ENCODE measurements around the gene ADK.
"Not testable (repeated sequence)": the region's sequence is repeated elsewhere in the genome, so short reads cannot be mapped to it uniquely, and the experiment has no call there.

ADK gene

DNA sequence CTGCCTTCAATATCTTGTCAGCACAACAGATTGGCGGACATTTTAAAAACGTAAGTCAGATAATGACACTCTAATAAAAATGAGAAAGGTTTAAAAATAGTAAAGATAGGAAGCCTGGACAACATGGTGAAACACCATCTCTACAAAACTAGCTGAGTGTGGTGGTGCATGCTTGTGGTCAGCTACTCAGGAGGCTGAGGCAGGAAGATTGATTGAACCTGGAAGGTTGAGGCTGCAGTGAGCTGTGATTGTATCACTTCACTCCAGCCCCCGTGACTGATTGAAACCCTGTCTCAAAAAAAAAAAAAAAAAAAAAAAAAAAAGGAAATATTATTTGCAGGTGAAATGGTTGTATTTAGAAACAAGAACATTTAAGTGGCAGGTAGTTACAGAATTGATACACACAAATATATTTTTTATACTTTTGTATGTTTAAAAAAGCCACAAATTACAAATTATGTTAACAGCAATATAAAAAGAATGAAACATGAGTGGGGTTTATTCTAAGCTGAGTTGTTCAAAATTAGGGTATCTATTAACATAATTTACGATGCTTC is 141.9 kb downstream of the ADK start:
- no peak overlapping the region for H3K4me3 ChIP-seq (ENCODE audit: insufficient read depth, low read depth, low read length)
- H3K27ac ChIP-seq (ENCODE audit: insufficient read depth, low read depth, low read length, poor library complexity, severe bottlenecking), result no peak overlapping the region
- H3K4me1 ChIP-seq (ENCODE audit: control insufficient read depth, insufficient read depth, low read length), result peaks cover 3% of the 10 kb centered on the region
- no peaks in the 10 kb centered on the region for H3K27me3 ChIP-seq (ENCODE audit: control insufficient read depth, insufficient read depth, low read length, poor library complexity, severe bottlenecking)
- no peaks in the 10 kb centered on the region for H3K36me3 ChIP-seq (ENCODE audit: control insufficient read depth, insufficient read depth, low read length)
- H3K9me3 ChIP-seq (ENCODE audit: control insufficient read depth, low read length), result no peaks in the 10 kb centered on the region
- 86 to 93% methylated on average over 2 to 4 of the region's 4 CpGs for WGBS, 2 experiments

DNA sequence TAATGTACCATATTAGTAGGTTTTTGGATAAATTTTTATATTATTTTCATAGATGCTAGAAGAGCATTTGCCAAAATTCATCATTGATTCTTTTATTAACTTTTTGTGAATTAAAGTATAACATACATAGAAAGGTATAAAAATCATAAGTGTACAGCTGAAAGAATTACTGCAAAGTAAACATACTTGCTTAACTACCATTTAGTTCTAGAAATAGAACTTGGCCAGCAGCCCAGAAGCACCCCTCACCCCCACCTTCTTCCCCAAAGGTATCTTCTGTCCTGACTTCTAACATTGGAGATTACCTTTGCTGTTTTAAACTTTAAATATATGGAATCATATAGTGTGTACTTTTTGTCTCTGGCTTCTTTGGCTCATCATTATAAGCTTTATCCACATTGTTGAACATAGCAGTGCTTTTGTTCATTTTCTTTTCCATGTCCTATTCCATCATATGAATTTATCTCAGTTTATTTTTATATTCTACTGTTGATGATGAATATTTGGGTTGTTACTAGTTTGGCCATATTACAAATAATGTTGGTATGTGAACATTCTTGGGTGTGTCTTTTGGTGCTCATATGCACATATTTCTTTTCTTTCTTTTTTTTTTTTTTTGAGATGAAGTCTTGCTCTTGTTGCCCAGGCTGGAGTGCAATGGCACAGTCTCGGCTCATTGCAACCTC is 142.8 kb downstream of the ADK start:
- no peak overlapping the region for H3K4me3 ChIP-seq (ENCODE audit: insufficient read depth, low read depth, low read length)
- H3K27ac ChIP-seq (ENCODE audit: insufficient read depth, low read depth, low read length, poor library complexity, severe bottlenecking), result no peak overlapping the region
- H3K4me1 ChIP-seq (ENCODE audit: control insufficient read depth, insufficient read depth, low read length), result peaks cover 3% of the 10 kb centered on the region
- no peaks in the 10 kb centered on the region for H3K9me3 ChIP-seq (ENCODE audit: control insufficient read depth, low read length)
- H3K27me3 ChIP-seq (ENCODE audit: control insufficient read depth, insufficient read depth, low read length, poor library complexity, severe bottlenecking), result no peaks in the 10 kb centered on the region
- no peaks in the 10 kb centered on the region for H3K36me3 ChIP-seq (ENCODE audit: control insufficient read depth, insufficient read depth, low read length)
- WGBS, 2 experiments, result 83 to 100% methylated on average over 1 of the region's 1 CpG

DNA sequence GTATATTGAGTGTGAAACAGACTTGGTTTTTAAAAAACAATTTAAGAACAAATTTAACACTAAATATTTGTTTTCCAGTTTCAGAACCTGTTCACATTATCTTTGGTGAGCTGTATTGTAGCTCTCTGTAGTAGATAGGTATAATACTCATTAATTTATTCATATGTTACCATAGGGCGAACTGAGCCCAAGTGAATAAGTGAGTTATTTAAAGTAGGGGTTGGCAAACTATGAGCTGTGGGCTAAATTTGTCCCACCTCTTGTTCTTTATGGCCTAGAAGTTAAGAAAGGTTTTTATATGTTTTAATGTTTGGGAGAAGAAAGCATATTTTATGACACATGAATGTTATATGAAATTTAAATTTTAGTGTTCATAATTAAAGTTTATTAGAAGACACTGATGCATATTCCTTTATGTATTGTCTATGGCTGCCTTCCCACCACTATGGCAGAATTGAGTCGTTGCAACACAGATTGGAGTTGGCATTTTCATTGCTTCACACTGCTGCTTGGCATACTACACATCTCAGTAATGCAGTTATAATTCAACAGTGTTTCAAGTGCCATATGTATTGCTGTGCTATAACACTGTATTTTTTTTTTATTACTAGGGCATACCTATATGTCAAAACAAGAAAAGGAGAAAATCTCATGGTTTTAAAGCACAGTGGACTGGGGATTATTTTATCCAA is 146.5 kb downstream of the ADK start:
- Histone ChIP-seq H3K4me3 (ENCODE audit: insufficient read depth, low read depth, low read length) (no peak overlapping the region), H3K27ac (ENCODE audit: insufficient read depth, low read depth, low read length, poor library complexity, severe bottlenecking) (no peak overlapping the region), H3K9me3 (ENCODE audit: control insufficient read depth, low read length) (no peaks in the 10 kb centered on the region), H3K36me3 (ENCODE audit: control insufficient read depth, insufficient read depth, low read length) (no peaks in the 10 kb centered on the region), H3K4me1 (ENCODE audit: control insufficient read depth, insufficient read depth, low read length) (no peaks in the 10 kb centered on the region), H3K27me3 (ENCODE audit: control insufficient read depth, insufficient read depth, low read length, poor library complexity, severe bottlenecking) (no peaks in the 10 kb centered on the region)
- WGBS, 2 experiments, result 94 to 95% methylated on average over 2 of the region's 2 CpGs

DNA sequence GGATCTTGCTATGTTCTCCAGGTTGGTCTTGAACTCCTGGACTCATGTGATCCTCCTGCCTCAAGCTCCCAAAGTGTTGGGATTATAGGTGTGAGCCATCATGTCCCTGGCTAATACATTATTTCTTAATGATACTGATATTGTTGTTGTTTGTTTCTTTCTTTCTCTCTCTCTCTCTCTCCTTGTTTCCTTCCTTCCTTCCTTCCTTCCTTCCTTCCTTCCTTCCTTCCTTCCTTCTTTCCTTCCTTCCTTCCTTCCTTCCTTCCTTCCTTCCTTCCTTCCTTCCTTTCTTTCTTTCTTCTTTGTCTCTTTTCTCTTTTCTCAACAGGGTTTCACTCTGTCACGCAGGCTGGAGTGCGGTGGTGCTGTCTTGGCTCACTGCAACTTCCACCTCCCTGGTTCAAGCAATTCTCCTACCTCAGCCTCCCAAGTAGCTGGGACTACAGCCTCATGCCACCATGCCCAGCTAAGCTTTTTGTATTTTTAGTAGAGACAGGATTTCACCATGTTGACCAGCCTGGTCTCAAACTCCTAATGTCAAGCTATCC is 149.1 kb downstream of the ADK start:
- H3K27me3 ChIP-seq (ENCODE audit: control insufficient read depth, insufficient read depth, low read length, poor library complexity, severe bottlenecking); H3K36me3 ChIP-seq (ENCODE audit: control insufficient read depth, insufficient read depth, low read length); H3K27ac ChIP-seq (ENCODE audit: insufficient read depth, low read depth, low read length, poor library complexity, severe bottlenecking); H3K4me1 ChIP-seq (ENCODE audit: control insufficient read depth, insufficient read depth, low read length); H3K9me3 ChIP-seq (ENCODE audit: control insufficient read depth, low read length); H3K4me3 ChIP-seq (ENCODE audit: insufficient read depth, low read depth, low read length): not testable (repeated sequence)
- 83 to 86% methylated on average over 2 of the region's 2 CpGs for WGBS, 2 experiments

DNA sequence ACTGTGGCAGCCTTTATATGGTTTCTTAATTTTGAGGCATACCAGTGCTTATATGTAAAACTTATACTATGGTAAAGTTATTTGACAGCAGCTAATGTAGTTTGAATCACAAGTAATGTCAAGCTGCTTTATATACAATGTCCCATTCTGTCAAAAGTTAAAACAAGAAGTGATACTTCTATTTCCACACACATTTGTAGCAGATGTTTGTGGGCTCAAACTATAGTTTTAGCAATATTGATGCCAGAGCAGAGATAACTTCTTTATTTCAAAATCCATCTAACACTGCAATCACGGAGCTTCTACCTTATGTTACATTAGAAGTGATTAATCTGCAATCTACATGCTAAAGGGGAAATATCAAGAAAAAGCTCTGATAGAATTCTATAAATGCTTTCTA is 149.6 kb downstream of the ADK start:
- no peaks in the 10 kb centered on the region for H3K36me3 ChIP-seq (ENCODE audit: control insufficient read depth, insufficient read depth, low read length)
- no peaks in the 10 kb centered on the region for H3K9me3 ChIP-seq (ENCODE audit: control insufficient read depth, low read length)
- no peak overlapping the region for H3K27ac ChIP-seq (ENCODE audit: insufficient read depth, low read depth, low read length, poor library complexity, severe bottlenecking)
- H3K27me3 ChIP-seq (ENCODE audit: control insufficient read depth, insufficient read depth, low read length, poor library complexity, severe bottlenecking), result no peaks in the 10 kb centered on the region
- no CpG with 5 or more reads among the region's 1 CpG for WGBS, 2 experiments
- H3K4me3 ChIP-seq (ENCODE audit: insufficient read depth, low read depth, low read length), result no peak overlapping the region
- H3K4me1 ChIP-seq (ENCODE audit: control insufficient read depth, insufficient read depth, low read length), result no peaks in the 10 kb centered on the region

DNA sequence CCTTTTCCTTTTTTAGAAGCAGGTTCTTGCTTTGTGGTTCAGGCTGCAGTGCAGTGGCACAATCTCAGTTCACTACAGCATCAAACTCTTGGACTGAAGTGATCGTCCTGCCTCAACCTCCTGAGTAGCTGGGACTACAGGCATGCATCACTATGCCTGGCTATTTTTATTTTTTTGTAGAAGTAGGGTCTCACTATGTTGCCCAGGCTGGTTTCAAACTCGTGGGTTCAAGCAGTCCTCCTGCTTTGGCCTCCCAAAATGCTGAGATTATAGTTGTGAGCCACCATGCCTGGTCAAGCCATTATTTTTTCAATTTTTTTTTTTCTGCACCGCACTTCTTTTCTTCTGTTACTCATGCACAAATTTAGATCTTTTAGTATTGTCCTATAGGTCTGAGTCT is 154.7 kb downstream of the ADK start:
- 88 to 91% methylated on average over 2 to 3 of the region's 3 CpGs for WGBS, 2 experiments
- Histone ChIP-seq H3K9me3 (ENCODE audit: control insufficient read depth, low read length) (no peaks in the 10 kb centered on the region), H3K4me3 (ENCODE audit: insufficient read depth, low read depth, low read length) (no peak overlapping the region), H3K36me3 (ENCODE audit: control insufficient read depth, insufficient read depth, low read length) (no peaks in the 10 kb centered on the region), H3K4me1 (ENCODE audit: control insufficient read depth, insufficient read depth, low read length) (no peaks in the 10 kb centered on the region), H3K27me3 (ENCODE audit: control insufficient read depth, insufficient read depth, low read length, poor library complexity, severe bottlenecking) (no peaks in the 10 kb centered on the region), H3K27ac (ENCODE audit: insufficient read depth, low read depth, low read length, poor library complexity, severe bottlenecking) (no peak overlapping the region)

DNA sequence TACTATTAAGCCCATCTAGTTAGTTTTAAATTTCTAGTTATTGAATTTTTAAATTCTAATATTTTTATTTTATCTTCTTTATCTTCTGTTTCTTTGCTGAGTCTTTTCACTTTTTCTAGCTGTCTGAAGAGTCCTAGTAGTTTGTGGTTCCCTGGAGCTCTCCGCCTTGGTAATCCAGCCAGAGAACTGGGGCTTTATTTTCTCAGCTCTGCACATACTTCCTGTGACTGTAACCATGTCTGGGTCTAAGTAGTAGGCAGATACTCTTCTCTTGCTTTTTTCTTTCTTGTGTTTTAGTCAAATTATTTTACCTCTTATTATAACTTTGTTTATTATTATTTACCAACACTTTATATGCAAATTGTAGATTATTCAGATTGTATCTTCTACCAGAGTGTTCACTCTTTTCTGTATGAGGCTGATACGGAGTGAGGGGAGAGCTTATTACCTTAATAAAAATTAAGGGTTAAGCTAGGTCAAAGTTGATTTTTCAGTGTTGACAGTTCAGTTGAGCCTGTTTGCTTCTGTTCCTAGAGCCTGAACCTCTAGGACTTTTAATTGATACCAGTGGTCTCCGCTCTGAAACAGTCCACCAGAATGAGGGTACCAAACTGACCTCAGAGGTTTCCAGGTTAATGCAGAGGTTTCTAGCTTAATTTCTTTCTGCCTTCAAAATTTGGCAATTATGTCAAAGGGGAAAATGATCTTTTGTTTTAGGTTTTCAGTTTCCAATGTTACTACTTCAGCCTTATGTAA is 155.4 kb downstream of the ADK start:
- 74 to 81% methylated on average over 3 of the region's 3 CpGs for WGBS, 2 experiments
- no peaks in the 10 kb centered on the region for H3K27me3 ChIP-seq (ENCODE audit: control insufficient read depth, insufficient read depth, low read length, poor library complexity, severe bottlenecking)
- H3K36me3 ChIP-seq (ENCODE audit: control insufficient read depth, insufficient read depth, low read length), result no peaks in the 10 kb centered on the region

DNA sequence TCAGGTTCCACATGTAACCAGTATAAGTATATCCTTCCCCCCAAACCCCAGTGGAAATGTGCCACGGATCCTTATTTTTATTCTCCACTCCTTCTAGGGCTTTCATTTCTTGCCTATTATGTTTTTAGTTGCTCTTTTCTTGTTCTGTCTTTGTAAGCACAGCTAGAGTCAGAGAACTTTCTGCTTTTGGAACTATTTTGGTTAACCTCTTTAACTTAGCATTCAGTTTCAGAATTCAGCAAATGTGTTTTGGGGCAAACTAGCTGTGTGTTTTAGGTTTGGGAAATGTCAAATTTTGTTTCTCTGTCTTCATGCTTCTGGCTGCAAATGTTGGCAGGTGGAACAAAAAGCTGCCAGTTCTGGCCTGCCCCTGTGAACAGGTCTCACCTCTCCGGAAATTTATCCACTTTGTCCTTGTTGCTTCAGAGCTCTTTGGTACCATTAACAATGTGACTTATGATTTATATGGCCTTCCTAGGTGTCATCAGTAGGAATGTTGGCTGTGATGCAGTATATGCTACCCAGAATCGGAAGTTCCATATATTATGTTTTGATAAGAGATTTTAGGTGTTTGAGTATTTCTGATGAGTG is 156.1 kb downstream of the ADK start:
- no peak overlapping the region for H3K4me3 ChIP-seq (ENCODE audit: insufficient read depth, low read depth, low read length)
- 97 to 100% methylated on average over 3 of the region's 3 CpGs for WGBS, 2 experiments
- no peaks in the 10 kb centered on the region for H3K27me3 ChIP-seq (ENCODE audit: control insufficient read depth, insufficient read depth, low read length, poor library complexity, severe bottlenecking)
- no peaks in the 10 kb centered on the region for H3K4me1 ChIP-seq (ENCODE audit: control insufficient read depth, insufficient read depth, low read length)
- no peaks in the 10 kb centered on the region for H3K36me3 ChIP-seq (ENCODE audit: control insufficient read depth, insufficient read depth, low read length)
- H3K9me3 ChIP-seq (ENCODE audit: control insufficient read depth, low read length), result no peaks in the 10 kb centered on the region
- no peak overlapping the region for H3K27ac ChIP-seq (ENCODE audit: insufficient read depth, low read depth, low read length, poor library complexity, severe bottlenecking)

More for the DNA sequence above, 155.4 kb downstream of the ADK start:
- Histone ChIP-seq H3K9me3 (ENCODE audit: control insufficient read depth, low read length) (no peaks in the 10 kb centered on the region), H3K4me3 (ENCODE audit: insufficient read depth, low read depth, low read length) (no peak overlapping the region), H3K27ac (ENCODE audit: insufficient read depth, low read depth, low read length, poor library complexity, severe bottlenecking) (no peak overlapping the region), H3K4me1 (ENCODE audit: control insufficient read depth, insufficient read depth, low read length) (no peaks in the 10 kb centered on the region)

DNA sequence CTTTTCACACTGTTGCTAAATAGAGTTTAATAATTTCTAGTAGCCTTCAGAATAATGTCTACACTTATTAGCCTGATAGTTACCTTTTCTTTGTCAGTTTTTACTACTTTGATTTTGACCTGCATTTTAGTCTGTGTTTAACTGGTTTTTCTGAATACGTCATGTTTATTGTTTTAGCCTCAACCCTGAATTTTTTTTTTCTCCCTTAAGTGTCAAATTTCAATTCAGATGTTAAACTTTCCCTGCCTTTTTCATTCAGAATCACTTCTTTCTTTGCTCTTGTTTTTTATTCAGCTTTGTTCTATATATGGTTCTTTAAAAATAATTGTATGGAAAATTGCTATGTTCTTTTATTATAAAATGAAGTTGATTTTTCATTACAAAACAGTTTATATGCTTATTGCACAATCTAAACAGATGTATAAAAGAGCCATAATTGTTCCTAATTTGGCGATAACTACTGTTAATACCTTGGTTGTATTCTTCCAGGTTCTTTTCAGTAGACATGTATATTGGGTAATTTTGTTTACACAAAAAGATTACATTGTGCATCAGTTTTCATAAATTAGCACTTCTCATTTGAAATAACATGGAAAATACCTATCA is 159.7 kb downstream of the ADK start:
- Histone ChIP-seq H3K27me3 (ENCODE audit: control insufficient read depth, insufficient read depth, low read length, poor library complexity, severe bottlenecking) (no peaks in the 10 kb centered on the region), H3K27ac (ENCODE audit: insufficient read depth, low read depth, low read length, poor library complexity, severe bottlenecking) (no peak overlapping the region), H3K36me3 (ENCODE audit: control insufficient read depth, insufficient read depth, low read length) (no peaks in the 10 kb centered on the region), H3K4me3 (ENCODE audit: insufficient read depth, low read depth, low read length) (no peak overlapping the region), H3K9me3 (ENCODE audit: control insufficient read depth, low read length) (no peaks in the 10 kb centered on the region), H3K4me1 (ENCODE audit: control insufficient read depth, insufficient read depth, low read length) (no peaks in the 10 kb centered on the region)
- 64 to 78% methylated on average over 1 of the region's 2 CpGs for WGBS, 2 experiments
